HCEC 1CT (cell line): Measurements from ENCODE around the gene AFAP1L2.
"Not testable (repeated sequence)": the region's sequence is repeated elsewhere in the genome, so short reads cannot be mapped to it uniquely, and the experiment has no call there.

Experiments
- DNase-seq: peaks from one replicate; pipeline ENCODE4 v3.0.0-alpha.2; 2017

AFAP1L2 gene

GRCh38 chr10:114356751-114357514 lies 47.4 kb downstream of the AFAP1L2 start:
- peak; percentile 59 for DNase-seq

- DNase-seq, result no peak
These were observed 48.2 kb downstream of the AFAP1L2 start for GRCh38 chr10:114356126-114356525.

GRCh38 chr10:114353383-114353782 lies 50.9 kb downstream of the AFAP1L2 start:
- no peak for DNase-seq

- DNase-seq, result no peak
These were observed 51.5 kb downstream of the AFAP1L2 start for GRCh38 chr10:114352653-114353298.

GRCh38 chr10:114350751-114351150 lies 53.6 kb downstream of the AFAP1L2 start:
- DNase-seq, result no peak

GRCh38 chr10:114349522-114350215 lies 54.6 kb downstream of the AFAP1L2 start:
- no peak for DNase-seq

- not testable (repeated sequence) for DNase-seq
These were observed 55.2 kb downstream of the AFAP1L2 start for GRCh38 chr10:114349071-114349470.

- DNase-seq, result no peak
These were observed 56.5 kb downstream of the AFAP1L2 start for GRCh38 chr10:114347791-114348190.

GRCh38 chr10:114347241-114347640 lies 57.1 kb downstream of the AFAP1L2 start:
- no peak for DNase-seq

- DNase-seq, result no peak
These were observed 57.9 kb downstream of the AFAP1L2 start for GRCh38 chr10:114346176-114347031.

GRCh38 chr10:114345701-114346100 lies 58.6 kb downstream of the AFAP1L2 start:
- no peak for DNase-seq

GRCh38 chr10:114343623-114344505 lies 60.4 kb downstream of the AFAP1L2 start:
- no peak for DNase-seq

- no peak for DNase-seq
These were observed 61.3 kb downstream of the AFAP1L2 start for GRCh38 chr10:114342976-114343375.

GRCh38 chr10:114340816-114341215 lies 63.5 kb downstream of the AFAP1L2 start:
- DNase-seq, result no peak

- no peak for DNase-seq
These were observed 66.5 kb downstream of the AFAP1L2 start for GRCh38 chr10:114337510-114338462.

- DNase-seq, result no peak
These were observed 67.3 kb downstream of the AFAP1L2 start for GRCh38 chr10:114336823-114337509.

- no peak for DNase-seq
These were observed 68.7 kb downstream of the AFAP1L2 start for GRCh38 chr10:114335614-114336013.

GRCh38 chr10:114334301-114334700 lies 70.0 kb downstream of the AFAP1L2 start:
- no peak for DNase-seq

GRCh38 chr10:114333441-114333840 lies 70.9 kb downstream of the AFAP1L2 start:
- not testable (repeated sequence) for DNase-seq
